Measurements from ENCODE around the gene ITGB7.

ITGB7 gene

DNA sequence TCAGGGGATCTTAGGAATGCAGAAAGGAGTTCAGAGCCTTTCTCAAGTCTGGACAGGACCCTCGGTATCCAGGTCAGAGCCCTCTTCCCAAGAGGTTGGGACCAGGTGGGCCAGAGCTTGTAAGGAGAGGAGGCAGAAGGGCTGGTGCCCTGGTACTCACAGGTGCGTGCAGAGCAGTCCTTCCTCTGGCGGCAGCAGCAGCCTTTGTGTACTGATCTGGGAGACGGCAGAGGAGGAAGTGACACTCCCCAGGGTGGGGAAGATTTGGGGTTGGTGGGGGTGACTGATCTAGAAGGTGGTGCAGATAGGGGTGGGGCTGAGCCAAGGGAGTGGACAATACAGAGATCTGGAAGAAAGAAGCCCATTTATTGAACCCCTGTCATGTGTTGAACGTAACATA lies at the start of gene ITGB7:
Gene ITGB7, minus strand, starts transcription at position 210 of the 400 bp plus-strand sequence. CDS start 6,808 bp downstream, outside the sequence.
- no peak for DNase-seq

GRCh38 chr12:53255996-53256395 lies 48.9 kb upstream of the ITGB7 start:
- no peak for DNase-seq

DNA sequence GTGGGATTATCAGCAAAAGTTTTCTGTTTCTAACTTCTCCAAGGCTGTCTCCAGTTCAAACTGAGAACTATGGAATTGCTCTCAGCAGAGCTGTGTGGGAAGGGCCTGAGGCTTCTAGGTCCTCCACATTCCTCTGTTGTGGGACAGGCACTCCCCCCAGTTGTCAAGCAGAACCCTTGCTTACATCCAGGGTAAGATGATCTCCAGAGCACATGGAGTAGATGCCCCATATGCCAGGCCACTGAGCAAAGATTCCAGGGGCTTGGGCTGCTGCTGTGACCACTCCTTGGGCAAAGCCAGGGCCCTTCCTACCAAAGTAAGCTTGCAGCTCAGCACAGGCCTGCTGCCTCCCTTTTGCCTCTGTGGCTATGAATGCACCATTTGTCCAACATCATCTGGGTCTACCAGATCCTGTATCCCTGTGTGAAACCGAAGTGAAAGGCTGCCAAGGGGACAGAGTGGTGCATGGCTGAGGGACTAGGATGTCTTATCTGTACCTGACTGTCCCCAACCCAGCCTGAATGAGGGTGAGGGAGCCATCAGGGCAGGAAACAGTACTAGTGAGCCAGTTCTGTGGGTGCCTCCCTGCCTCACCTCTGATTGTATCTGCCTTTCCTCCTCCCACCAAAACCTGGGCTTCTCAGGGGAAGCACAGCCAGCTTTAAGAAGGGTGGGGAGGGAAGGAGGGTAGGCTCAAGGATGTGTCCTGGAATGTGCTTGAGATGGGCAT lies 47.9 kb upstream of the ITGB7 start:
- no peak for DNase-seq

DNA sequence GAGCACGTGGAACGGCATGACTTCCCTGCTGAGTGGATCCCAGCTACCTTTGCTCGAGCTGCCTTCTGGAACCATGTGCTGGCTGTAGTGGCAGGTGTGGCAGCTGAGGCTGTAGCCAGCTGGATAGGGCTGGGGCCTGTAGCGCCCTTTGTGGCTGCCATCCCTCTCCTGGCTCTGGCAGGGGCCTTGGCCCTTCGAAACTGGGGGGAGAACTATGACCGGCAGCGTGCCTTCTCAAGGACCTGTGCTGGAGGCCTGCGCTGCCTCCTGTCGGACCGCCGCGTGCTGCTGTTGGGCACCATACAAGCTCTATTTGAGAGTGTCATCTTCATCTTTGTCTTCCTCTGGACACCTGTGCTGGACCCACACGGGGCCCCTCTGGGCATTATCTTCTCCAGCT lies 46.2 kb upstream of the ITGB7 start:
- no peak for DNase-seq

DNA sequence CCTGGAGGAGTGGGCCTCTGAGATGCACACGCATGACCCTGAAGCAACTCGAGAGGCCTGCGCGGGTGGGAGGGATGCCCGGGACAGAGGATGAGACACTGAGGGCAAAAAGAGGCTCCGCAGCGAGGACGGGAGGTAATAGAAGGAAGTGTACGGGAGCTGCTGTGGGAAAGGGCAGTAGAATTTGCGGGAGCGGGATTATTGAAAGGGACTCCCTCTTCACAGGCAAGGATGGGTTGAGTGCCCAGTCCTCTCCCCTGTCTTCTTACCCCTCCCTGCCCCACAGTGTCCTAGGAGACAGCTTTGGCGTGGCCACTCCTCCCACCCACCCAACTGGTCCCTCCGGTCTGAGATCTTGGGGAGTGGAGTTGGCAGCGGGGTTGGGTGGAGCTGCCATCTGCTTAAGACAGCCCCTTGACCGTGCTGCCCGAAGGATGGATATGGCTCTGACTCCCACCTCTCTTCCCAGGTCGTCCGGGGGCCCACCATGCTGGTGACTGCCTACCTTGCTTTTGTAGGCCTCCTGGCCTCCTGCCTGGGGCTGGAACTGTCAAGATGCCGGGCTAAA lies 45.4 kb upstream of the ITGB7 start:
- no peak for DNase-seq

- DNase-seq = peak; percentile 94
Observed at GRCh38 chr12:53251477-53252348, 44.7 kb upstream of the ITGB7 start.

GRCh38 chr12:53245286-53245685 lies 38.2 kb upstream of the ITGB7 start:
- DNase-seq = no peak

- DNase-seq = no peak
Observed at GRCh38 chr12:53244337-53244736, 37.3 kb upstream of the ITGB7 start.

DNA sequence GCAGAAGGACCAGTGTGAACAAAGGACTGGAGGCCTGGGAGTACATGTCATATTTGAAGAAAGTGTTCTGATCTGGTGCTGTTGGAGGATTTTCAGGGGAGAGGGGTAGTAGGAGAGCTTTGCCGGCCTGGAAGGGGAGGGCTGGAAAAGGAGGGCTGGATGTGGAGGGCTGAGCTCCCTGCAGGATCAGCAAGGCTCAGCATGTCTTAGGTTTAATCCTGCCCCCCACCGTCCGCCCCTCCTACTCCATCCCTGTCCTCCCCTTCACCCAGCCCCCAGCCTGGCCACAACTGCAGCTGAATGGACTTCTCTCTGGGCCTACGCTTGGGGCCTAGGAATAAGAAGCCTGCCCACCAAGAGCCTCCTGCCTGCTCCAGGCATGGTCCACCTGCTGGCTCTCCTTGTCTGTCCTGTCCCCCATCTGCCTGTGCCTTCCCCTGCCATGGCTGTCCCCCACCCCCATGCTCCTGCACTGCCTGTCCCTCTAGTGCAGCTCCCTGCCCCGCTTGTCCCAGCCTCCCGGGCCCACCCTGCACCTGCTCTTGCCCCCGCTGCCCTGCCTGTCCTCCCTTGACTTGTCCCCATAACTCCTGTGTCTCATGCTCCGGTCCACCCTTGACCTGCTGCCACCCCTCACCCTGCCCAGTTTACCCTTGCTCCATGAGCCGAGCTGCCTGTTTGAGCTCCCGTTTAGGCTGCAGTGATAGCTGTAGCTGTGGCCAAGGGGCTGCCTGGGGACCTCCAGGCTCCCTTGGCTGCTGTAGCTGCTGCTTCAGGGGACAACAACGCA lies 34.8 kb upstream of the ITGB7 start:
- DNase-seq = no peak

- DNase-seq = no peak
Observed at GRCh38 chr12:53239643-53240258, 32.7 kb upstream of the ITGB7 start.

DNA sequence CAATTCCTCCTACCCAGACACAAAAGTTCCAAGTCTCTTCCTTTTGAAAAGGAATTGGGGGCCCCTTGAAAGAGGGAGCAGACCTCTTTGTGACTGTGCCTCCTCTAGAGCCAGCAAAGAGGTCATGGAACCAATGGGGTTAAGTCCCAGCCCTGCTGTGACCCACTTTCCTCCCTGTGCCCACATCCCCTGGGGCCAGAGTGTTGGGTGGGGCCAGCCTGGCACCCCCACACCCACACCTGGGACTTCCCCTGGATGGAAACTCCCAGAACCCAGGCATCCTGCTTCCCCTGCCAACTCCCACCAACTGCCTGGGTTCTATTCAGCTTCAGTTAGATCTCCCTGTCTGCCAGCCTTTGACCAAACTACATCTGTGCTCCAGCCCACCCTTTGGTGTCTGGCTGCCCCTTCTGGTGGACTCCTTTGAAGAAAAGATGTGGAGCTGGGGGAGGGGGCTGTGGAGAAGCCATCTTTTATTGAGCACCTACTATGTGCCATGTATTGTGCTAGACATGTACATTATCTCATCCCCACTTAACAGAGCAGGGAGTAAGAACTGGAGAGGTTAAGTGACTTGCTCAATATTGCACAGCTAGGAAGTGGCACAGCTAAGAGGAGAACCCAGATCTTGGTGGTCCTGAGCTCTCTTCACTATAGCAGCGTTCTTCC lies 29.5 kb upstream of the ITGB7 start:
- no peak for DNase-seq

- DNase-seq = no peak
Observed at GRCh38 chr12:53235742-53236442, 28.8 kb upstream of the ITGB7 start.

DNA sequence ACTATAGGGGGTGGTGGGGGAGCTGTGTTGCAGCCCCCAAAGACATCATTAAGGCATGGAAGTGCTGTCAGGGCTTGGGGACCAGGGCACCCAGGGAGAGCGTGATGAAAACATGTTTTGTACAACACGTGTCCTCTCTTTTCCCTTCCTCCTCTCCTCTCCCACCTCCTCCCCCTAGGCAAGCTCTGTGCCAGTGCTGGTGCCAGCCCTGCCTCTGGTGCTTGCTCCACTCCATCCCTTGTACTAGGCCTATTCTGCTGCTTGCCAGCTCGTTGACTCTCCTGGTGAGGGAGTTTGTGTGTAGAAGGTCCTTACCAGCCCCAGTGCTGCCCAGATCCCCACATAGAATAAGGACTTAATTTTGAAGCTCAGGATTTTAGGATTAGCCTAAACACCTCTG lies 28.1 kb upstream of the ITGB7 start:
- DNase-seq = no peak

GRCh38 chr12:53234271-53234914 lies 27.3 kb upstream of the ITGB7 start:
- peak; percentile 76 for DNase-seq

GRCh38 chr12:53233671-53234121 lies 26.6 kb upstream of the ITGB7 start:
- DNase-seq = peak; percentile 70

DNA sequence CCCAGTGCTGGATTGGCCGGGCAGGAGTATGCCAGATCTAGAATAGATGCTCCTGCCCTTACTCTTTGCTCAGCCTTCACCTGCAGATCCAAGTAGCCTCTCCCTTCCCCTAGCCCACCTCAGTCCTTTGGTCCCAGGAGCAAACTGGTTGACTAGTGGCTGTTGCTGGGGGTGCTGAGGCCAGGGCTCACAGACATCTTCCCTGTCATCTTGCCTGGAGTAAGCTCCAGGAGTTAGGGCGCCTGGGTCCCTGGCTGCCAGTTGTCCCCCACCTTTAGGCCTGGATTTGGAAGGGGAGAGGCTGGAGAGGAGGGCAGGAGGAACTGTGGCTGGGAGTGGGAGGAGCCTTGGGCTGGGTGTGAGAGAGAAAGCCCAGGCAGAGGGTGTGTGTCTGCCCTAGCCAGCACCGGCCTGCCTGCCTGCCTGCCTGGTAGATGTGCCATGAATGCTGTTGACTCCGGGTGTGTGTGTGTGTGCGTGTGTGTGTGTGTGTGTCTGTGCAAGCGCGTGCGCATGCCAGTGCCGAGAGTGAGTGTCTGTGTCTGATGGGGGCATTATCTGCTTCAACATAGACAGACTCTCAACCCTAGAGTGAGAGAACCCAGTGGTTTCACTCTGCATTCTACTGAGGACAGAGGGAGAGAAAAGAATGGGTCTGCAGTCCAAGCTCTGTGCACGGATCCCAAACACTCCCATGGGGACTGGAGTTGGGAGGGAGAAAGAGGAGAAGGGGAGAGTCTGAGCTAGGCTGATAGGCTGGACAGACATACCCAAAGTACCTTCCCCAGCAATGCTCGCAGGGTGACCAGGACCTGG lies 25.8 kb upstream of the ITGB7 start:
- DNase-seq = peak; percentile 70

GRCh38 chr12:53231921-53232645 lies 25.0 kb upstream of the ITGB7 start, which contains the start of gene RARG:
Gene RARG, minus strand, starts transcription at chr12:53232209. Its CDS starts 4,664 bp downstream, at chr12:53227545.
- DNase-seq = peak; percentile 89

- no peak for DNase-seq
Observed at GRCh38 chr12:53231671-53231920, 24.5 kb upstream of the ITGB7 start.
